ENCODE data around the gene EFEMP1.
A peak's percentile ranks its signal among the peaks of the same experiment; 100 is the strongest.

- TF ChIP-seq CTCF (IDR thresholded peaks at IDR 0.05; ENCODE audit: low read depth, low read length, missing input control) (peak; percentile 51), MAX (IDR thresholded peaks at IDR 0.05) (no peak), REST (IDR thresholded peaks at IDR 0.05) (no peak), RAD21 (IDR thresholded peaks at IDR 0.05) (peak; percentile 74 to 76), JUND (IDR thresholded peaks at IDR 0.05) (no peak), ATF3 (IDR thresholded peaks at IDR 0.05) (no peak), EGR1 (IDR thresholded peaks at IDR 0.05; ENCODE audit: low read depth in 2 of 2) (no peak), ZBTB33 (IDR thresholded peaks at IDR 0.05) (no peak), NR2F2 (IDR thresholded peaks at IDR 0.05) (no peak), SP1 (IDR thresholded peaks at IDR 0.05) (no peak), YY1 (IDR thresholded peaks at IDR 0.05) (no peak), GABPA (IDR thresholded peaks at IDR 0.05 in 1 of 2, conservative IDR thresholded peaks at IDR 0.05 in 1 of 2) (no peak)
These were observed 37.8 kb upstream of the EFEMP1 start for GRCh38 chr2:55961318-55961911.
